GM15510 (cell line): Measurements from ENCODE around the gene SKAP1.

Source experiments
- POLR2A ChIP-seq: IDR thresholded peaks from 3 replicates; pipeline ENCODE4 v1.6.1; 2011; ENCODE audit warnings: borderline replicate concordance; ENCODE audit not compliant: insufficient read length; ENCODE audit errors: extremely low read depth

The SKAP1 gene

GRCh38 chr17:48330421-48330820 lies 99.6 kb downstream of the SKAP1 start:
- no peak for TF ChIP-seq POLR2A

GRCh38 chr17:48328457-48328856 lies 101.6 kb downstream of the SKAP1 start:
- no peak for TF ChIP-seq POLR2A

- TF ChIP-seq POLR2A: no peak
Measured at GRCh38 chr17:48326310-48326709, 103.7 kb downstream of the SKAP1 start.

- no peak for TF ChIP-seq POLR2A
Measured at GRCh38 chr17:48322060-48322459, 108.0 kb downstream of the SKAP1 start.

GRCh38 chr17:48317732-48318131 lies 112.3 kb downstream of the SKAP1 start:
- no peak for TF ChIP-seq POLR2A

- TF ChIP-seq POLR2A: no peak
Measured at GRCh38 chr17:48314716-48315115, 115.3 kb downstream of the SKAP1 start.

- TF ChIP-seq POLR2A: no peak
Measured at GRCh38 chr17:48313096-48313755, 116.8 kb downstream of the SKAP1 start.

GRCh38 chr17:48311324-48311723 lies 118.7 kb downstream of the SKAP1 start:
- TF ChIP-seq POLR2A: no peak

- no peak for TF ChIP-seq POLR2A
Measured at GRCh38 chr17:48310748-48311213, 119.2 kb downstream of the SKAP1 start.

GRCh38 chr17:48308581-48308980 lies 121.4 kb downstream of the SKAP1 start:
- TF ChIP-seq POLR2A: no peak

GRCh38 chr17:48307814-48308411 lies 122.1 kb downstream of the SKAP1 start:
- TF ChIP-seq POLR2A: no peak

- TF ChIP-seq POLR2A: no peak
Measured at GRCh38 chr17:48307255-48307654, 122.8 kb downstream of the SKAP1 start.

- no peak for TF ChIP-seq POLR2A
Measured at GRCh38 chr17:48301002-48301401, 129.0 kb downstream of the SKAP1 start.

GRCh38 chr17:48299760-48300159 lies 130.3 kb downstream of the SKAP1 start:
- TF ChIP-seq POLR2A: no peak

- TF ChIP-seq POLR2A: no peak
Measured at GRCh38 chr17:48297825-48298224, 132.2 kb downstream of the SKAP1 start.

- no peak for TF ChIP-seq POLR2A
Measured at GRCh38 chr17:48296453-48296852, 133.6 kb downstream of the SKAP1 start.
